ENCODE measurements around the gene SEMA3G.

GRCh38 chr3:52400275-52400793 is 44.6 kb downstream of the SEMA3G start:
- TF ChIP-seq, protein P1, sequence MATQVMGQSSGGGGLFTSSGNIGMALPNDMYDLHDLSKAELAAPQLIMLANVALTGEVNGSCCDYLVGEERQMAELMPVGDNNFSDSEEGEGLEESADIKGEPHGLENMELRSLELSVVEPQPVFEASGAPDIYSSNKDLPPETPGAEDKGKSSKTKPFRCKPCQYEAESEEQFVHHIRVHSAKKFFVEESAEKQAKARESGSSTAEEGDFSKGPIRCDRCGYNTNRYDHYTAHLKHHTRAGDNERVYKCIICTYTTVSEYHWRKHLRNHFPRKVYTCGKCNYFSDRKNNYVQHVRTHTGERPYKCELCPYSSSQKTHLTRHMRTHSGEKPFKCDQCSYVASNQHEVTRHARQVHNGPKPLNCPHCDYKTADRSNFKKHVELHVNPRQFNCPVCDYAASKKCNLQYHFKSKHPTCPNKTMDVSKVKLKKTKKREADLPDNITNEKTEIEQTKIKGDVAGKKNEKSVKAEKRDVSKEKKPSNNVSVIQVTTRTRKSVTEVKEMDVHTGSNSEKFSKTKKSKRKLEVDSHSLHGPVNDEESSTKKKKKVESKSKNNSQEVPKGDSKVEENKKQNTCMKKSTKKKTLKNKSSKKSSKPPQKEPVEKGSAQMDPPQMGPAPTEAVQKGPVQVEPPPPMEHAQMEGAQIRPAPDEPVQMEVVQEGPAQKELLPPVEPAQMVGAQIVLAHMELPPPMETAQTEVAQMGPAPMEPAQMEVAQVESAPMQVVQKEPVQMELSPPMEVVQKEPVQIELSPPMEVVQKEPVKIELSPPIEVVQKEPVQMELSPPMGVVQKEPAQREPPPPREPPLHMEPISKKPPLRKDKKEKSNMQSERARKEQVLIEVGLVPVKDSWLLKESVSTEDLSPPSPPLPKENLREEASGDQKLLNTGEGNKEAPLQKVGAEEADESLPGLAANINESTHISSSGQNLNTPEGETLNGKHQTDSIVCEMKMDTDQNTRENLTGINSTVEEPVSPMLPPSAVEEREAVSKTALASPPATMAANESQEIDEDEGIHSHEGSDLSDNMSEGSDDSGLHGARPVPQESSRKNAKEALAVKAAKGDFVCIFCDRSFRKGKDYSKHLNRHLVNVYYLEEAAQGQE (IDR thresholded peaks at IDR 0.05; ENCODE audit: insufficient read depth in 1 of 2, low read depth in 2 of 2, low read length in 2 of 2), result no peak
- no peak for TF ChIP-seq POLR2AphosphoS5 (IDR thresholded peaks at IDR 0.05; ENCODE audit: low read depth, low read length)
